ENCODE results near the gene KRTAP5-6. TPM values are rescaled to one million over a fixed set of nuclear protein-coding genes. Genes with fewer than 3 reads are reported as not detected.

Gene KRTAP5-6
- polyA plus RNA-seq, 2 of the 4 experiments (the other 2 are of a cell fraction) = not detected

DNA sequence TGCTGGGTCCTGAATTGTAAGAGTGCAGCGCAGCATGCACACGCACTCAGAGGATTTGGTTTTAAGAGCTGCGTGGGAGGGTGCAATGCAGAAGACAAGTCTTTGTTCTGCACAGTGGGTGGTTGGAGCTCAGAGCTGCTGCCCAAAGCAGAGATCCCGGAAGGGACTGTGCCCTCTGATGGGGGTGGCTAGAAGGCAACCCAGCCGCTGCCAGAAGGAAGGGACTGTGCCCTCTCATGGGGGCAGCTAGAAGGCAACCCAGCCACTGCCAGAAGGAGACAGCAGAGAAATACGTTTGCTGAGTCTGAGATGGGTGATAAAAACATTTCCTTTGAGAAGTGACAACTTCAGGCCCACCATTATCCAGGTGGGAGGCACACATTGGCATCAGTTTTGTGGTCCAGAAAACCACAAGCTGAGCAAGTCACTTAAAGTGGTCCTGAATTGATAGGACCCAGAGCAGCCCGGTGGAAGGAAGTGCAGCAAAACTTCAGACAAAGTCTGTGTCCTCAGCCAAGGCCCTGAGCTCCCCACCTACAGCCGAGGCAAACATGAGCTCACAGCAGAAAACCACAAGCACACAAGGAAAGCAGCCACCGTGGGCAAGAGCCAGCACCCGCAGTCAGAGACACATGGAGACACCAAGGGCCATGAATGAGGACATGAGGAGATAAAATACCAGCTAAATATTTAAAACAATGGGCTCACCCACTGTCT lies 4.3 kb downstream of the KRTAP5-6 start:
- ATAC-seq = no peak
- 49% methylated on average over 10 of the region's 10 CpGs for WGBS (ENCODE audit: missing lambda C conversion rate)
- POLR2A ChIA-PET = no interaction called here

DNA sequence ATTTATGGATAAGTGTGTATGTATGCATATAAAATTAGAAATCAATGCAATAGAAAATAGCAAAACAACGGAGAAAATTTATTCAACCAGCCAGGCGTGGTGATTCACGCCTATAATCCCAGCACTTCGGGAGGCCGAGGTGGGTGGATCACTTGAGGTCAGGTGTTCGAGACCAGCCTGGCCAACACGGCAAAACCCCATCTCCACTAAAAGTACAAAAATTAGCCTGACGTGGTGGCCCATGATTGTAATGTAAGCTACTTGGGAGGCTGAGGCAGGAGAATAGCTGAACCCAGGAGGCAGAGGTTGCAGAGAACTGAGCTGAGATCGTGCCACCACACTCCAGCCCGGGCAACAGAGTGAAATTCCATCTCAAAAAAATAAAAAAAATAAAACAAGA lies 5.5 kb downstream of the KRTAP5-6 start:
- no peak for ATAC-seq
- CTCF ChIA-PET = interaction anchor here (1.3 to 10.5 kb wide), 4 partner anchors 9 to 247 kb away, joined by 5 to 97 read pairs (median 85); partner anchors contain the start of gene SYT8
- H3K27ac ChIP-seq = no peak overlapping the region
- no peak overlapping the region for H3K4me3 ChIP-seq
- POLR2A ChIA-PET = no interaction called here
- no peak overlapping the region for H3K4me2 ChIP-seq
- H3K9me3 ChIP-seq = no peaks in the 10 kb centered on the region
- FAIRE-seq = no peak
- WGBS (ENCODE audit: missing lambda C conversion rate) = 39% methylated on average over 10 of the region's 10 CpGs
- TF ChIP-seq EHMT2 (IDR thresholded peaks at IDR 0.05; ENCODE audit: low read depth) (no peak), ZFP36 (IDR thresholded peaks at IDR 0.05; ENCODE audit: borderline replicate concordance, partially characterized antibody) (no peak), ZC3H11A (IDR thresholded peaks at IDR 0.05) (no peak), CHD4 (IDR thresholded peaks at IDR 0.05; ENCODE audit: borderline replicate concordance) (no peak), PHF8 (IDR thresholded peaks at IDR 0.05; ENCODE audit: borderline replicate concordance, low read depth) (no peak), FOSL2 (IDR thresholded peaks at IDR 0.05) (no peak), FOSL2 (CRISPR knock-in tag; IDR thresholded peaks at IDR 0.05) (no peak), HEYL (CRISPR knock-in tag; IDR thresholded peaks at IDR 0.05) (no peak), E2F6 (IDR thresholded peaks at IDR 0.05; ENCODE audit: borderline replicate concordance, low read depth) (no peak), POLR2A (IDR thresholded peaks at IDR 0.05; ENCODE audit: low read length) (no peak), ZNF302 (CRISPR knock-in tag; IDR thresholded peaks at IDR 0.05) (no peak), TFCP2L1 (CRISPR knock-in tag; IDR thresholded peaks at IDR 0.05) (no peak), GATA3 (IDR thresholded peaks at IDR 0.05; ENCODE audit: borderline replicate concordance) (no peak)
- TF ChIP-seq, protein P1, sequence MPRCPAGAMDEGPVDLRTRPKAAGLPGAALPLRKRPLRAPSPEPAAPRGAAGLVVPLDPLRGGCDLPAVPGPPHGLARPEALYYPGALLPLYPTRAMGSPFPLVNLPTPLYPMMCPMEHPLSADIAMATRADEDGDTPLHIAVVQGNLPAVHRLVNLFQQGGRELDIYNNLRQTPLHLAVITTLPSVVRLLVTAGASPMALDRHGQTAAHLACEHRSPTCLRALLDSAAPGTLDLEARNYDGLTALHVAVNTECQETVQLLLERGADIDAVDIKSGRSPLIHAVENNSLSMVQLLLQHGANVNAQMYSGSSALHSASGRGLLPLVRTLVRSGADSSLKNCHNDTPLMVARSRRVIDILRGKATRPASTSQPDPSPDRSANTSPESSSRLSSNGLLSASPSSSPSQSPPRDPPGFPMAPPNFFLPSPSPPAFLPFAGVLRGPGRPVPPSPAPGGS (IDR thresholded peaks at IDR 0.05) = no peak
- TF ChIP-seq, protein P2, sequence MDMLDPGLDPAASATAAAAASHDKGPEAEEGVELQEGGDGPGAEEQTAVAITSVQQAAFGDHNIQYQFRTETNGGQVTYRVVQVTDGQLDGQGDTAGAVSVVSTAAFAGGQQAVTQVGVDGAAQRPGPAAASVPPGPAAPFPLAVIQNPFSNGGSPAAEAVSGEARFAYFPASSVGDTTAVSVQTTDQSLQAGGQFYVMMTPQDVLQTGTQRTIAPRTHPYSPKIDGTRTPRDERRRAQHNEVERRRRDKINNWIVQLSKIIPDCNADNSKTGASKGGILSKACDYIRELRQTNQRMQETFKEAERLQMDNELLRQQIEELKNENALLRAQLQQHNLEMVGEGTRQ (IDR thresholded peaks at IDR 0.05) = no peak
- H3K4me1 ChIP-seq = peaks cover 3% of the 10 kb centered on the region; the same call in 1 of the 3 replicates
- no peak for DNase-seq (ENCODE audit: low read depth in 1 of 2, low spot score in 1 of 2)

More for the DNA sequence above, 4.3 kb downstream of the KRTAP5-6 start:
- Histone ChIP-seq H3K4me1 (peaks cover under 1% of the 10 kb centered on the region; the same call in 1 of the 3 replicates), H3K4me2 (no peak overlapping the region), H3K27ac (no peak overlapping the region), H3K9me3 (no peaks in the 10 kb centered on the region), H3K4me3 (no peak overlapping the region)
- CTCF ChIA-PET = interaction anchor here (0.9 to 10.5 kb wide), 14 partner anchors 8 to 450 kb away, joined by 3 to 97 read pairs (median 6); partner anchors contain the start of gene SYT8
- TF ChIP-seq, protein P3, sequence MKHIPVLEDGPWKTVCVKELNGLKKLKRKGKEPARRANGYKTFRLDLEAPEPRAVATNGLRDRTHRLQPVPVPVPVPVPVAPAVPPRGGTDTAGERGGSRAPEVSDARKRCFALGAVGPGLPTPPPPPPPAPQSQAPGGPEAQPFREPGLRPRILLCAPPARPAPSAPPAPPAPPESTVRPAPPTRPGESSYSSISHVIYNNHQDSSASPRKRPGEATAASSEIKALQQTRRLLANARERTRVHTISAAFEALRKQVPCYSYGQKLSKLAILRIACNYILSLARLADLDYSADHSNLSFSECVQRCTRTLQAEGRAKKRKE (CRISPR knock-in tag; IDR thresholded peaks at IDR 0.05; ENCODE audit: low read depth) = no peak
- TF ChIP-seq FOSL2 (IDR thresholded peaks at IDR 0.05) = no peak
- no peak for TF ChIP-seq FOSL2 (CRISPR knock-in tag; IDR thresholded peaks at IDR 0.05)
- no peak for TF ChIP-seq GATA3 (IDR thresholded peaks at IDR 0.05; ENCODE audit: borderline replicate concordance)
- TF ChIP-seq, protein P4, sequence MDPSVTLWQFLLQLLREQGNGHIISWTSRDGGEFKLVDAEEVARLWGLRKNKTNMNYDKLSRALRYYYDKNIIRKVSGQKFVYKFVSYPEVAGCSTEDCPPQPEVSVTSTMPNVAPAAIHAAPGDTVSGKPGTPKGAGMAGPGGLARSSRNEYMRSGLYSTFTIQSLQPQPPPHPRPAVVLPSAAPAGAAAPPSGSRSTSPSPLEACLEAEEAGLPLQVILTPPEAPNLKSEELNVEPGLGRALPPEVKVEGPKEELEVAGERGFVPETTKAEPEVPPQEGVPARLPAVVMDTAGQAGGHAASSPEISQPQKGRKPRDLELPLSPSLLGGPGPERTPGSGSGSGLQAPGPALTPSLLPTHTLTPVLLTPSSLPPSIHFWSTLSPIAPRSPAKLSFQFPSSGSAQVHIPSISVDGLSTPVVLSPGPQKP (IDR thresholded peaks at IDR 0.05; ENCODE audit: low read depth, low read length) = no peak
- TF ChIP-seq KDM5A (IDR thresholded peaks at IDR 0.05) = no peak
- TF ChIP-seq BHLHE40 (IDR thresholded peaks at IDR 0.05; ENCODE audit: low read depth, low read length) = no peak
- no peak for DNase-seq (ENCODE audit: low read depth in 1 of 2, low spot score in 1 of 2)
- FAIRE-seq = no peak

Measured in A549 (cell line).